Measurements from ENCODE around the gene DNER. TPM values are rescaled to one million over a fixed set of nuclear protein-coding genes. Genes with fewer than 3 reads are reported as not detected.

DNER gene
- total and polyA plus RNA-seq, 2 of the 13 experiments (the other 11 are each of a cell fraction or from before 2014, with no cell fraction given) = not detected

DNA sequence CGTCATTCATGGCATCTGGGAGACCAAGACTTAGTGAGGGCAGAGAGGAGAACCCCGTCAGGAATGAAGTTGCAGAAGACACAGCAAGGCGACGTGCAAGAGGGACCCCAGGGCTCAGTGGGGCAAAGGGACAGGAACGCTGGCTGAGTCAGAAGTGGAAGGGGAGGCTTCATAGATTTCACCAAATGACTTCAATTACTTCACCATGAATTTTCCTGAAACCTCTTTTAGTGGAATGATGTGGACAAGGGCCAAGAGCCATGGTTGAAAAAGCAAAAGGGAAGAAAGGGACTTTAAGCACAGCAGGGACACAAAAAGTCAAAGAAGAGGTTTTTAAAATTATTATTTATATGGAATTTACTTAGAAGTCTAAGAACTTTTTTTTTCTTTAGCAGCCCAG, 301.7 kb downstream of the DNER start:
- no peak for DNase-seq (ENCODE audit: low spot score)
- no peaks in the 10 kb centered on the region for H4K20me1 ChIP-seq (ENCODE audit: insufficient read depth, low read length)
- no peaks in the 10 kb centered on the region for H3K9me3 ChIP-seq (ENCODE audit: low read length)
- H3K36me3 ChIP-seq (replicated peaks in 1 of 2; ENCODE audit: control insufficient read depth in 1 of 2, insufficient read depth in 2 of 2, low read length in 2 of 2) = no peaks in the 10 kb centered on the region
- no peaks in the 10 kb centered on the region for H3K79me2 ChIP-seq (ENCODE audit: insufficient read depth, low read length)
- no peak for ATAC-seq
- no peak for FAIRE-seq
- intact Hi-C loops (cut with micrococcal nuclease; ENCODE audit: unreplicated experiment) (no loop called here), in situ Hi-C loops (cut with HindIII; ENCODE audit: extremely low pct_ligation_motif_present, low pct_unique_long_range_greater_than_20kb) (no loop called here)
- H3K4me3 ChIP-seq (replicated peaks in 1 of 3; ENCODE audit: insufficient read depth in 1 of 3, low read depth in 2 of 3, low read length in 3 of 3) = no peak overlapping the region
- no TSS peak for BruUV-seq (replicated peaks)
- no peak overlapping the region for H2AFZ ChIP-seq (ENCODE audit: low read length)
- no peak overlapping the region for H3K27ac ChIP-seq (ENCODE audit: extremely low read length, insufficient read depth, low read length)
- H3K4me1 ChIP-seq (ENCODE audit: insufficient read depth, low read length) = no peaks in the 10 kb centered on the region
- no peak overlapping the region for H3K9ac ChIP-seq (ENCODE audit: insufficient read depth, low read depth, low read length)
- 8% methylated on average over 5 of the region's 5 CpGs for WGBS (ENCODE audit: low lambda C conversion rate)
- ChIA-PET CTCF (ENCODE audit: low intra/inter-chr PET ratio, low total read pairs) (no interaction called here), POLR2A (no interaction called here)
- H3K27me3 ChIP-seq (ENCODE audit: control insufficient read depth in 1 of 2, insufficient read depth in 2 of 2, low read length in 2 of 2) = peaks cover 0 to 2% of the 10 kb centered on the region in 2 experiments; a peak in 2 of 5 replicates
- H3K4me2 ChIP-seq (ENCODE audit: low read depth, low read length) = no peak overlapping the region
- TF ChIP-seq, protein P1, sequence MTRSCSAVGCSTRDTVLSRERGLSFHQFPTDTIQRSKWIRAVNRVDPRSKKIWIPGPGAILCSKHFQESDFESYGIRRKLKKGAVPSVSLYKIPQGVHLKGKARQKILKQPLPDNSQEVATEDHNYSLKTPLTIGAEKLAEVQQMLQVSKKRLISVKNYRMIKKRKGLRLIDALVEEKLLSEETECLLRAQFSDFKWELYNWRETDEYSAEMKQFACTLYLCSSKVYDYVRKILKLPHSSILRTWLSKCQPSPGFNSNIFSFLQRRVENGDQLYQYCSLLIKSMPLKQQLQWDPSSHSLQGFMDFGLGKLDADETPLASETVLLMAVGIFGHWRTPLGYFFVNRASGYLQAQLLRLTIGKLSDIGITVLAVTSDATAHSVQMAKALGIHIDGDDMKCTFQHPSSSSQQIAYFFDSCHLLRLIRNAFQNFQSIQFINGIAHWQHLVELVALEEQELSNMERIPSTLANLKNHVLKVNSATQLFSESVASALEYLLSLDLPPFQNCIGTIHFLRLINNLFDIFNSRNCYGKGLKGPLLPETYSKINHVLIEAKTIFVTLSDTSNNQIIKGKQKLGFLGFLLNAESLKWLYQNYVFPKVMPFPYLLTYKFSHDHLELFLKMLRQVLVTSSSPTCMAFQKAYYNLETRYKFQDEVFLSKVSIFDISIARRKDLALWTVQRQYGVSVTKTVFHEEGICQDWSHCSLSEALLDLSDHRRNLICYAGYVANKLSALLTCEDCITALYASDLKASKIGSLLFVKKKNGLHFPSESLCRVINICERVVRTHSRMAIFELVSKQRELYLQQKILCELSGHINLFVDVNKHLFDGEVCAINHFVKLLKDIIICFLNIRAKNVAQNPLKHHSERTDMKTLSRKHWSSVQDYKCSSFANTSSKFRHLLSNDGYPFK (CRISPR knock-in tag; IDR thresholded peaks at IDR 0.05; ENCODE audit: borderline replicate concordance) = no peak
- TF ChIP-seq ZNF546 (CRISPR knock-in tag; conservative IDR thresholded peaks at IDR 0.05) = no peak
- TF ChIP-seq, protein P2, sequence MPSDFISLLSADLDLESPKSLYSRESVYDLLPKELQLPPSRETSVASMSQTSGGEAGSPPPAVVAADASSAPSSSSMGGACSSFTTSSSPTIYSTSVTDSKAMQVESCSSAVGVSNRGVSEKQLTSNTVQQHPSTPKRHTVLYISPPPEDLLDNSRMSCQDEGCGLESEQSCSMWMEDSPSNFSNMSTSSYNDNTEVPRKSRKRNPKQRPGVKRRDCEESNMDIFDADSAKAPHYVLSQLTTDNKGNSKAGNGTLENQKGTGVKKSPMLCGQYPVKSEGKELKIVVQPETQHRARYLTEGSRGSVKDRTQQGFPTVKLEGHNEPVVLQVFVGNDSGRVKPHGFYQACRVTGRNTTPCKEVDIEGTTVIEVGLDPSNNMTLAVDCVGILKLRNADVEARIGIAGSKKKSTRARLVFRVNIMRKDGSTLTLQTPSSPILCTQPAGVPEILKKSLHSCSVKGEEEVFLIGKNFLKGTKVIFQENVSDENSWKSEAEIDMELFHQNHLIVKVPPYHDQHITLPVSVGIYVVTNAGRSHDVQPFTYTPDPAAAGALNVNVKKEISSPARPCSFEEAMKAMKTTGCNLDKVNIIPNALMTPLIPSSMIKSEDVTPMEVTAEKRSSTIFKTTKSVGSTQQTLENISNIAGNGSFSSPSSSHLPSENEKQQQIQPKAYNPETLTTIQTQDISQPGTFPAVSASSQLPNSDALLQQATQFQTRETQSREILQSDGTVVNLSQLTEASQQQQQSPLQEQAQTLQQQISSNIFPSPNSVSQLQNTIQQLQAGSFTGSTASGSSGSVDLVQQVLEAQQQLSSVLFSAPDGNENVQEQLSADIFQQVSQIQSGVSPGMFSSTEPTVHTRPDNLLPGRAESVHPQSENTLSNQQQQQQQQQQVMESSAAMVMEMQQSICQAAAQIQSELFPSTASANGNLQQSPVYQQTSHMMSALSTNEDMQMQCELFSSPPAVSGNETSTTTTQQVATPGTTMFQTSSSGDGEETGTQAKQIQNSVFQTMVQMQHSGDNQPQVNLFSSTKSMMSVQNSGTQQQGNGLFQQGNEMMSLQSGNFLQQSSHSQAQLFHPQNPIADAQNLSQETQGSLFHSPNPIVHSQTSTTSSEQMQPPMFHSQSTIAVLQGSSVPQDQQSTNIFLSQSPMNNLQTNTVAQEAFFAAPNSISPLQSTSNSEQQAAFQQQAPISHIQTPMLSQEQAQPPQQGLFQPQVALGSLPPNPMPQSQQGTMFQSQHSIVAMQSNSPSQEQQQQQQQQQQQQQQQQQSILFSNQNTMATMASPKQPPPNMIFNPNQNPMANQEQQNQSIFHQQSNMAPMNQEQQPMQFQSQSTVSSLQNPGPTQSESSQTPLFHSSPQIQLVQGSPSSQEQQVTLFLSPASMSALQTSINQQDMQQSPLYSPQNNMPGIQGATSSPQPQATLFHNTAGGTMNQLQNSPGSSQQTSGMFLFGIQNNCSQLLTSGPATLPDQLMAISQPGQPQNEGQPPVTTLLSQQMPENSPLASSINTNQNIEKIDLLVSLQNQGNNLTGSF (CRISPR knock-in tag; IDR thresholded peaks at IDR 0.05) = no peak
- TF ChIP-seq, protein P3, sequence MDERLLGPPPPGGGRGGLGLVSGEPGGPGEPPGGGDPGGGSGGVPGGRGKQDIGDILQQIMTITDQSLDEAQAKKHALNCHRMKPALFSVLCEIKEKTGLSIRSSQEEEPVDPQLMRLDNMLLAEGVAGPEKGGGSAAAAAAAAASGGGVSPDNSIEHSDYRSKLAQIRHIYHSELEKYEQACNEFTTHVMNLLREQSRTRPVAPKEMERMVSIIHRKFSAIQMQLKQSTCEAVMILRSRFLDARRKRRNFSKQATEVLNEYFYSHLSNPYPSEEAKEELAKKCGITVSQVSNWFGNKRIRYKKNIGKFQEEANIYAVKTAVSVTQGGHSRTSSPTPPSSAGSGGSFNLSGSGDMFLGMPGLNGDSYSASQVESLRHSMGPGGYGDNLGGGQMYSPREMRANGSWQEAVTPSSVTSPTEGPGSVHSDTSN (CRISPR knock-in tag; IDR thresholded peaks at IDR 0.05) = no peak
- TF ChIP-seq CBX5 (CRISPR knock-in tag; IDR thresholded peaks at IDR 0.05; ENCODE audit: borderline replicate concordance) = no peak
- TF ChIP-seq ZNF235 (CRISPR knock-in tag; IDR thresholded peaks at IDR 0.05; ENCODE audit: borderline replicate concordance) = no peak
- no peak for TF ChIP-seq WIZ (CRISPR knock-in tag; IDR thresholded peaks at IDR 0.05)
- TF ChIP-seq SRSF4 (IDR thresholded peaks at IDR 0.05; ENCODE audit: low read depth, low read length, poor library complexity, severe bottlenecking) = no peak
- TF ChIP-seq, protein P4, sequence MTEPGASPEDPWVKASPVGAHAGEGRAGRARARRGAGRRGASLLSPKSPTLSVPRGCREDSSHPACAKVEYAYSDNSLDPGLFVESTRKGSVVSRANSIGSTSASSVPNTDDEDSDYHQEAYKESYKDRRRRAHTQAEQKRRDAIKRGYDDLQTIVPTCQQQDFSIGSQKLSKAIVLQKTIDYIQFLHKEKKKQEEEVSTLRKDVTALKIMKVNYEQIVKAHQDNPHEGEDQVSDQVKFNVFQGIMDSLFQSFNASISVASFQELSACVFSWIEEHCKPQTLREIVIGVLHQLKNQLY (CRISPR knock-in tag; IDR thresholded peaks at IDR 0.05) = no peak
- no peak for TF ChIP-seq HMGXB3 (CRISPR knock-in tag; IDR thresholded peaks at IDR 0.05; ENCODE audit: borderline replicate concordance)

Measured in HepG2 (cell line).